T-helper 17 cell (primary cell): ENCODE measurements around the gene WWOX. TPM values are rescaled to one million over a fixed set of nuclear protein-coding genes. Genes with fewer than 3 reads are reported as not detected.

ENCODE experiments used
- ATAC-seq: fragments of 150-1000 bp; cut with Tn5 transposase; 2 replicates; pipeline ENCODE4 v1.10.0; 2021; ENCODE audit warnings: mild to moderate bottlenecking, moderate library complexity
- DNase-seq, 3 donors: peaks; one replicate each; pipeline versions ENCODE4 v3.0.0 to v3.0.0-alpha.2; 2020 to 2021
- H3K9me3 ChIP-seq: one replicate; pipeline ENCODE4 v1.7.0; 2013; ENCODE audit warnings: low read length, mild to moderate bottlenecking; ENCODE audit not compliant: control insufficient read depth, poor library complexity, severe bottlenecking
- H3K27ac Mint-ChIP-seq: one replicate; pipeline ENCODE4 v1.8.0; 2022; ENCODE audit warnings: mild to moderate bottlenecking, moderate library complexity, mixed read lengths
- H3K27me3 Mint-ChIP-seq: one replicate; pipeline ENCODE4 v1.8.0; 2022; ENCODE audit warnings: mixed read lengths
- H3K36me3 Mint-ChIP-seq: one replicate; pipeline ENCODE4 v1.8.0; 2022; ENCODE audit warnings: low read depth, mixed read lengths
- H3K4me1 Mint-ChIP-seq: one replicate; pipeline ENCODE4 v1.8.0; 2022; ENCODE audit warnings: mild to moderate bottlenecking, mixed read lengths
- H3K4me3 Mint-ChIP-seq: one replicate; pipeline ENCODE4 v1.8.0; 2022; ENCODE audit warnings: mild to moderate bottlenecking, moderate library complexity, mixed read lengths
- total RNA-seq, 4 donors: library from RNA in 2 of 4; stranded (reverse) in 2 of 4; gene quantifications; one replicate each; pipeline ENCODE4 v1.2.3 and lab custom pipeline; 2022 to 2026

The WWOX gene
- total RNA-seq, 2 donors from 2014 or later: 26.8 to 29.7 TPM

- H3K36me3 Mint-ChIP-seq: no peaks in the 10 kb centered on the region
- H3K27me3 Mint-ChIP-seq: no peaks in the 10 kb centered on the region
- no peak for DNase-seq
- no peaks in the 10 kb centered on the region for H3K9me3 ChIP-seq
- no peak for ATAC-seq
- peaks cover 4% of the 10 kb centered on the region for H3K4me1 Mint-ChIP-seq
- H3K4me3 Mint-ChIP-seq: no peak overlapping the region
- H3K27ac Mint-ChIP-seq: no peak overlapping the region
Measured at GRCh38 chr16:79131321-79132075, 1032.0 kb downstream of the WWOX start.

GRCh38 chr16:79132701-79133100, 1033.2 kb downstream of the WWOX start:
- no peak overlapping the region for H3K4me3 Mint-ChIP-seq
- H3K9me3 ChIP-seq: no peaks in the 10 kb centered on the region
- DNase-seq (no peak), ATAC-seq (no peak)
- H3K4me1 Mint-ChIP-seq: peaks cover 4% of the 10 kb centered on the region
- no peaks in the 10 kb centered on the region for H3K36me3 Mint-ChIP-seq
- no peak overlapping the region for H3K27ac Mint-ChIP-seq
- no peaks in the 10 kb centered on the region for H3K27me3 Mint-ChIP-seq

GRCh38 chr16:79134300-79134699, 1034.8 kb downstream of the WWOX start:
- Mint-ChIP-seq H3K4me3 (no peak overlapping the region), H3K4me1 (peaks cover 4% of the 10 kb centered on the region), H3K36me3 (no peaks in the 10 kb centered on the region), H3K27ac (no peak overlapping the region), H3K27me3 (no peaks in the 10 kb centered on the region)
- ATAC-seq (no peak), DNase-seq (no peak)
- H3K9me3 ChIP-seq: no peaks in the 10 kb centered on the region

- Mint-ChIP-seq H3K36me3 (no peaks in the 10 kb centered on the region), H3K27me3 (no peaks in the 10 kb centered on the region), H3K27ac (no peak overlapping the region), H3K4me1 (peaks cover 4% of the 10 kb centered on the region), H3K4me3 (no peak overlapping the region)
- no peak for ATAC-seq
- DNase-seq: no peak
- no peaks in the 10 kb centered on the region for H3K9me3 ChIP-seq
Measured at GRCh38 chr16:79136955-79137354, 1037.5 kb downstream of the WWOX start.

GRCh38 chr16:79137426-79137939, 1038.0 kb downstream of the WWOX start:
- DNase-seq (no peak), ATAC-seq (no peak)
- Mint-ChIP-seq H3K36me3 (no peaks in the 10 kb centered on the region), H3K27ac (no peak overlapping the region), H3K4me3 (no peak overlapping the region), H3K4me1 (peaks cover 4% of the 10 kb centered on the region), H3K27me3 (no peaks in the 10 kb centered on the region)
- H3K9me3 ChIP-seq: no peaks in the 10 kb centered on the region

- Mint-ChIP-seq H3K27ac (no peak overlapping the region), H3K36me3 (no peaks in the 10 kb centered on the region), H3K4me1 (peaks cover 2% of the 10 kb centered on the region), H3K27me3 (no peaks in the 10 kb centered on the region), H3K4me3 (no peak overlapping the region)
- no peak for ATAC-seq
- H3K9me3 ChIP-seq: no peaks in the 10 kb centered on the region
- DNase-seq: no peak
Measured at GRCh38 chr16:79139799-79140198, 1040.3 kb downstream of the WWOX start.

GRCh38 chr16:79143026-79143425, 1043.6 kb downstream of the WWOX start:
- no peak overlapping the region for H3K4me3 Mint-ChIP-seq
- ATAC-seq (no peak), DNase-seq (no peak)
- H3K27me3 Mint-ChIP-seq: no peaks in the 10 kb centered on the region
- H3K36me3 Mint-ChIP-seq: no peaks in the 10 kb centered on the region
- no peaks in the 10 kb centered on the region for H3K4me1 Mint-ChIP-seq
- no peak overlapping the region for H3K27ac Mint-ChIP-seq
- no peaks in the 10 kb centered on the region for H3K9me3 ChIP-seq

GRCh38 chr16:79150151-79150550, 1050.7 kb downstream of the WWOX start:
- Mint-ChIP-seq H3K27me3 (no peaks in the 10 kb centered on the region), H3K36me3 (no peaks in the 10 kb centered on the region), H3K27ac (no peak overlapping the region), H3K4me3 (no peak overlapping the region), H3K4me1 (peaks cover 2% of the 10 kb centered on the region)
- ATAC-seq: no peak
- no peak for DNase-seq
- H3K9me3 ChIP-seq: no peaks in the 10 kb centered on the region

GRCh38 chr16:79150632-79151310, 1051.3 kb downstream of the WWOX start:
- peaks cover 2% of the 10 kb centered on the region for H3K4me1 Mint-ChIP-seq
- H3K27ac Mint-ChIP-seq: no peak overlapping the region
- H3K9me3 ChIP-seq: no peaks in the 10 kb centered on the region
- H3K4me3 Mint-ChIP-seq: no peak overlapping the region
- no peaks in the 10 kb centered on the region for H3K27me3 Mint-ChIP-seq
- ATAC-seq: no peak
- H3K36me3 Mint-ChIP-seq: no peaks in the 10 kb centered on the region
- DNase-seq: no peak

GRCh38 chr16:79154086-79154485, 1054.6 kb downstream of the WWOX start:
- no peaks in the 10 kb centered on the region for H3K27me3 Mint-ChIP-seq
- ATAC-seq (no peak), DNase-seq (no peak)
- H3K4me3 Mint-ChIP-seq: no peak overlapping the region
- no peak overlapping the region for H3K27ac Mint-ChIP-seq
- H3K9me3 ChIP-seq: no peaks in the 10 kb centered on the region
- no peaks in the 10 kb centered on the region for H3K36me3 Mint-ChIP-seq
- H3K4me1 Mint-ChIP-seq: peaks cover 16% of the 10 kb centered on the region

GRCh38 chr16:79155471-79155870, 1056.0 kb downstream of the WWOX start:
- H3K4me1 Mint-ChIP-seq: peaks cover 16% of the 10 kb centered on the region
- no peak overlapping the region for H3K27ac Mint-ChIP-seq
- ATAC-seq (no peak), DNase-seq (no peak)
- no peaks in the 10 kb centered on the region for H3K27me3 Mint-ChIP-seq
- H3K36me3 Mint-ChIP-seq: no peaks in the 10 kb centered on the region
- H3K4me3 Mint-ChIP-seq: no peak overlapping the region
- no peaks in the 10 kb centered on the region for H3K9me3 ChIP-seq

- Mint-ChIP-seq H3K4me3 (no peak overlapping the region), H3K4me1 (peaks cover 16% of the 10 kb centered on the region), H3K27ac (no peak overlapping the region), H3K27me3 (no peaks in the 10 kb centered on the region), H3K36me3 (no peaks in the 10 kb centered on the region)
- DNase-seq (no peak), ATAC-seq (no peak)
- H3K9me3 ChIP-seq: no peaks in the 10 kb centered on the region
Measured at GRCh38 chr16:79155904-79156303, 1056.5 kb downstream of the WWOX start.

- Mint-ChIP-seq H3K4me1 (peaks cover 19% of the 10 kb centered on the region), H3K27ac (no peak overlapping the region), H3K4me3 (no peak overlapping the region), H3K27me3 (no peaks in the 10 kb centered on the region), H3K36me3 (no peaks in the 10 kb centered on the region)
- DNase-seq (no peak), ATAC-seq (no peak)
- H3K9me3 ChIP-seq: no peaks in the 10 kb centered on the region
Measured at GRCh38 chr16:79156761-79157160, 1057.3 kb downstream of the WWOX start.

GRCh38 chr16:79158337-79158736, 1058.9 kb downstream of the WWOX start:
- no peaks in the 10 kb centered on the region for H3K27me3 Mint-ChIP-seq

More at GRCh38 chr16:79158337-79158736, 1058.9 kb downstream of the WWOX start:
- no peaks in the 10 kb centered on the region for H3K9me3 ChIP-seq
- DNase-seq (no peak), ATAC-seq (no peak)
- no peak overlapping the region for H3K27ac Mint-ChIP-seq
- H3K4me1 Mint-ChIP-seq: peaks cover 23% of the 10 kb centered on the region
- H3K36me3 Mint-ChIP-seq: peaks cover 3% of the 10 kb centered on the region
- no peak overlapping the region for H3K4me3 Mint-ChIP-seq
